NCI-H1436 treated with DMSO at 0.1 percent for 48 hours (cell line): ENCODE results near the gene KHNYN.
"Not testable (repeated sequence)": the region's sequence is repeated elsewhere in the genome, so short reads cannot be mapped to it uniquely, and the experiment has no call there.

Experiments used
- DNase-seq: peaks from one replicate; lab custom pipeline; 2025; lab: John Stamatoyannopoulos, UW

The KHNYN gene

GRCh38 chr14:24473211-24473610 is 43.5 kb downstream of the KHNYN start:
- DNase-seq = no peak

- no peak for DNase-seq
These were observed 45.5 kb downstream of the KHNYN start for GRCh38 chr14:24475261-24475660.

- DNase-seq = not testable (repeated sequence)
These were observed 50.2 kb downstream of the KHNYN start for GRCh38 chr14:24479999-24480398.

GRCh38 chr14:24481622-24482324 is 52.0 kb downstream of the KHNYN start:
- no peak for DNase-seq

- DNase-seq = not testable (repeated sequence)
These were observed 53.0 kb downstream of the KHNYN start for GRCh38 chr14:24482699-24483303.

GRCh38 chr14:24483604-24484252 is 54.0 kb downstream of the KHNYN start:
- DNase-seq = no peak
